Dorsolateral prefrontal cortex (tissue), 118 donors: ENCODE measurements around the gene FAAH. TPM values are rescaled to one million over a fixed set of nuclear protein-coding genes. Genes with fewer than 3 reads are reported as not detected.

Experiments
- total RNA-seq, 120 experiments: library from RNA; stranded (reverse); gene quantifications; one replicate each; pipeline versions ENCODE4 v1.2.3 to v1.2.4, GENCODE V29; 2022

Gene FAAH
- total RNA-seq, 120 experiments from 2014 or later = 42.0 to 138 (median 65.0) TPM

Other genes starting within 250 kb of the FAAH start
- 1 to 10 TPM in 113 of 120 experiments, under 1 TPM in 7; 0.32 to 5.8 (median 2.6) TPM for gene TSPAN1, start 219.2 kb upstream of the FAAH start, total RNA-seq
- gene P3R3URF, start 217.8 kb upstream of the FAAH start, total RNA-seq = not detected
- gene POMGNT1, start 195.9 kb upstream of the FAAH start, total RNA-seq = 100 to 1,000 TPM in 32 of 120 experiments, 10 to 100 TPM in 88; 58.7 to 145 (median 92.1) TPM
- gene LURAP1, start 191.0 kb upstream of the FAAH start, total RNA-seq = 10 to 100 TPM; 15.7 to 34.1 (median 24.1) TPM
- gene RAD54L, start 146.6 kb upstream of the FAAH start, total RNA-seq = 10 to 100 TPM in 1 of 120 experiments, 1 to 10 TPM in 118, under 1 TPM in 1; 0.89 to 10.5 (median 4.8) TPM
- 10 to 100 TPM; 42.8 to 67.4 (median 56.1) TPM for gene LRRC41, start 90.7 kb upstream of the FAAH start, total RNA-seq
- 100 to 1,000 TPM; 114 to 365 (median 249) TPM for gene UQCRH, start 90.6 kb upstream of the FAAH start, total RNA-seq
- 10 to 100 TPM; 18.8 to 38.8 (median 25.9) TPM for gene NSUN4, start 53.5 kb upstream of the FAAH start, total RNA-seq
- not detected for gene DMBX1, start 95.5 kb downstream of the FAAH start, total RNA-seq
- 1 to 10 TPM in 76 of 120 experiments, under 1 TPM in 43, not detected in 1; 0.23 to 3.5 (median 1.2) TPM for gene KNCN, start 157.3 kb downstream of the FAAH start, total RNA-seq
- gene MKNK1, start 210.0 kb downstream of the FAAH start, total RNA-seq = 100 to 1,000 TPM in 4 of 120 experiments, 10 to 100 TPM in 116; 35.7 to 124 (median 71.0) TPM
- gene MOB3C, start 222.5 kb downstream of the FAAH start, total RNA-seq = 10 to 100 TPM in 64 of 120 experiments, 1 to 10 TPM in 56; 5.7 to 25.1 (median 10.2) TPM